Measurements from ENCODE around the gene DLST.
"Not testable (repeated sequence)": the region's sequence is repeated elsewhere in the genome, so short reads cannot be mapped to it uniquely, and the experiment has no call there.

Gene DLST

GRCh38 chr14:74919421-74920165, 37.9 kb downstream of the DLST start:
- no peak for DNase-seq

- DNase-seq, result no peak
These were observed 38.6 kb downstream of the DLST start for GRCh38 chr14:74920281-74920680.

GRCh38 chr14:74921053-74921620, 39.4 kb downstream of the DLST start:
- no peak for DNase-seq

- DNase-seq, result no peak
These were observed 40.5 kb downstream of the DLST start for GRCh38 chr14:74921987-74922751.

GRCh38 chr14:74922752-74923401, 41.2 kb downstream of the DLST start, which contains the start of gene RPS6KL1:
TSS of gene RPS6KL1 (minus strand) at chr14:74923260. CDS start at chr14:74921541, 1,719 bp downstream.
- peak; percentile 88 for DNase-seq

GRCh38 chr14:74924061-74924460, 42.3 kb downstream of the DLST start:
- no peak for DNase-seq

GRCh38 chr14:74927225-74927624, 45.5 kb downstream of the DLST start:
- DNase-seq, result peak; percentile 95

GRCh38 chr14:74929242-74929641, 47.5 kb downstream of the DLST start:
- no peak for DNase-seq

GRCh38 chr14:74931744-74932143, 50.0 kb downstream of the DLST start:
- DNase-seq, result not testable (repeated sequence)

- no peak for DNase-seq
These were observed 50.7 kb downstream of the DLST start for GRCh38 chr14:74932401-74932901.

GRCh38 chr14:74932936-74933335, 51.2 kb downstream of the DLST start:
- DNase-seq, result not testable (repeated sequence)

GRCh38 chr14:74934041-74934440, 52.3 kb downstream of the DLST start:
- DNase-seq, result no peak

GRCh38 chr14:74934476-74935359, 53.0 kb downstream of the DLST start:
- no peak for DNase-seq

GRCh38 chr14:74935360-74935680, 53.6 kb downstream of the DLST start:
- no peak for DNase-seq

GRCh38 chr14:74936151-74936550, 54.4 kb downstream of the DLST start:
- no peak for DNase-seq

GRCh38 chr14:74936731-74937130, 55.0 kb downstream of the DLST start:
- DNase-seq, result no peak

GRCh38 chr14:74937171-74937570, 55.5 kb downstream of the DLST start:
- no peak for DNase-seq

GRCh38 chr14:74938531-74939495, 57.1 kb downstream of the DLST start:
- DNase-seq, result no peak

- DNase-seq, result no peak
These were observed 59.3 kb downstream of the DLST start for GRCh38 chr14:74940956-74941565.

GRCh38 chr14:74941676-74942097, 60.0 kb downstream of the DLST start:
- peak; percentile 83 for DNase-seq

Measured in hematopoietic multipotent progenitor cell treated with erythropoietin and hydrocortisone succinate and interleukin-3 and kit ligand, for 8 days (in vitro differentiated cells).